ENCODE data around the gene RAP1GAP.

Gene RAP1GAP

DNA sequence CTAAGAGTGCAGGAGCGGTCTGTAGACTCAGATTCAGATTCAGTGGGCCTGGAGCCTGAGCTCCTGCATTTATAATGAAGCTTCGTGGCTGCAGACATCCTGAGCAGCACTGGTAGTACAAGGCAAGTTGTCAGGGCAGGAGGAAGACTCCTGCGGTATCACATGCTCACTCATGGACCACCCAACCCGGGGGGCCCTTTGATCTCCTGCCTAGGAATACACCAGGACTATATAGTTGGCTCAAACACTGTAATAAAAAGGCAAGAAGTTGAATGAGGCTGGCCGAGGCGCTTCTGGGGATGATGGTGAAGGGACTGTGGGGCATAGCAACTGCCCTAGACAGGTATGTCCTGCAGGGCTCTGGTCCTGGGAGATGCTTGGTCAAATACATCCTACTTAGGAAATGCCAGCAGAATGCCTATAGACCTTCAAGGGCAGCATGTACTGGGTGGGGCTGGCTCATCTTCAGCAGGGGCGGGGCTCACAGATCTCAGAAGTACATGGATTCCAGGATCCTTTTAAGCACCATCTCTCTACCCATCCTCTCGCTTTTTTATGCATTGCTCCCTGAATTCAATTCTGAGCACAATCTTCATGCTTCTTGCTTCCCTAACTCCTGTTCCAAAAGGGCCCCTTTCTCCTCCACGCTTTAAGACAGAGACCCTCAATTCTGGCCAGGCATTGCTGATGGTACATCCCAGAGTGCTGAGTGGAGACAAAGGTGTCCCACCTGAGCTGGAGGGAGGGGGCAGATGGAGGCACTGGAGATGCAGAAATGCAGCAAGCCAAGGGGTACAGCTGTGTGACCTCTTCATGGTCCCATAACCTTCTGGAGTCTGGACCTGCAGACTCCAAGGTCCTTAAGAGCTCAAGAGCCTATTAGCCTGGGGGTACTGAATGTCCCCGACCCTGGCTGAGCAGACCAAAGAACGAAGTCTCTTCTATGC lies 2.1 kb upstream of the RAP1GAP start:
- Mint-ChIP-seq H3K36me3 (no peaks in the 10 kb centered on the region), H3K4me1 (peaks cover 17 to 29% of the 10 kb centered on the region in 2 donors), H3K27ac (peak overlapping the region; percentile 14), H3K27me3 (peaks cover 26 to 27% of the 10 kb centered on the region in 2 donors), H3K9me3 (no peaks in the 10 kb centered on the region), H3K4me3 (no peak overlapping the region)
- ATAC-seq (replicated peaks), result no peak
- DNase-seq, result no peak

DNA sequence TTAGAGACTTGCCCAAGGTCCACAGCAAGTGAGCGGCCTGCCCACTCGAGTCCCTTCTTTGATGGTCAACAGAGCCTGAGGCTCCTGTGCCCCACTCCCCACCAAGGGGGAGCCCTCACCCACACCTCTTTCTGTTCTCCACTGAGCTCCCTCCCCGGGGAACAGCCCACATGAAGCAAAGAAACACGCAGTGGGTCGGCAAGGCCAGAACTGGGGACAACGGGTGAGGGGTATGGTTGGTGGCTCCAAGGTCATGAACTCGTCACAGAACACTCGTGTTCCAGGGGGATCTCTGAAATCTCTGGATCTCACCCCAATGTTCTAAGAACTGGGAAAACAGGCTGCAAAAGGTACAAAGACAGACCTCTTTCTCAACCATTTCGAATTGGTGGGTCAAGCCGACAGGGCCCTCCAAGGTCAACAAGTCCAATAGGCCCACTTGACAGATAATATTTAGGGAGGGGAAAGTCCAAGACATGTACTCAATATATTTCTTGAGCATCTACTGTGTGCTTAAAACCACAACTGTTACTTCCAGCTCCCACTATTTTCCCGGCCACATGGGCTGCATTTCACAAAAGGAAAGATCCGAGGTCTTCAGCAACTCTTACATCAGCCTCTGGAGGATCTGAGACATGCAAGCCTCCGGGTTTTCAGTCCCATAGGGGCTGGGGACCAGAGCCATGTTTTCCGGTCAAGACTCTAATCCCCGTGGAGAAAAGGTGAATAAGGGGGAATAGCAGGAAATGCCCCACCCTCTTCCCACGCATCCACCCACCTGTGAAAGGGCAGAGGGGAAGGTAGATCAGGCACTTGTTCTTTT lies 1.1 kb upstream of the RAP1GAP start:
- Mint-ChIP-seq H3K4me1 (peaks cover 17 to 29% of the 10 kb centered on the region in 2 donors), H3K36me3 (no peaks in the 10 kb centered on the region), H3K27ac (no peak overlapping the region), H3K4me3 (peak overlapping the region; percentile 21 to 70), H3K27me3 (peaks cover 35 to 37% of the 10 kb centered on the region in 2 donors), H3K9me3 (no peaks in the 10 kb centered on the region)
- ATAC-seq (replicated peaks) (no peak), DNase-seq (no peak)

GRCh38 chr1:21668951-21669257 lies 253 bp downstream of the RAP1GAP start:
- H3K27me3 Mint-ChIP-seq, result peaks cover 43 to 49% of the 10 kb centered on the region in 2 donors
- H3K4me3 Mint-ChIP-seq, result peak overlapping the region in 1 of 2 donors; percentile 70
- ATAC-seq (replicated peaks) (no peak), DNase-seq (no peak)
- H3K9me3 Mint-ChIP-seq, result no peaks in the 10 kb centered on the region
- no peaks in the 10 kb centered on the region for H3K36me3 Mint-ChIP-seq
- H3K4me1 Mint-ChIP-seq, result peaks cover 21 to 36% of the 10 kb centered on the region in 2 donors
- no peak overlapping the region for H3K27ac Mint-ChIP-seq

- Mint-ChIP-seq H3K4me1 (peaks cover 24 to 38% of the 10 kb centered on the region in 2 donors), H3K27me3 (peaks cover 47 to 54% of the 10 kb centered on the region in 2 donors), H3K36me3 (no peaks in the 10 kb centered on the region), H3K9me3 (no peaks in the 10 kb centered on the region), H3K4me3 (peak overlapping the region in 1 of 2 donors; percentile 56), H3K27ac (no peak overlapping the region)
- no peak for DNase-seq
- ATAC-seq (replicated peaks), result no peak
These were observed 766 bp downstream of the RAP1GAP start for GRCh38 chr1:21668232-21668950.

DNA sequence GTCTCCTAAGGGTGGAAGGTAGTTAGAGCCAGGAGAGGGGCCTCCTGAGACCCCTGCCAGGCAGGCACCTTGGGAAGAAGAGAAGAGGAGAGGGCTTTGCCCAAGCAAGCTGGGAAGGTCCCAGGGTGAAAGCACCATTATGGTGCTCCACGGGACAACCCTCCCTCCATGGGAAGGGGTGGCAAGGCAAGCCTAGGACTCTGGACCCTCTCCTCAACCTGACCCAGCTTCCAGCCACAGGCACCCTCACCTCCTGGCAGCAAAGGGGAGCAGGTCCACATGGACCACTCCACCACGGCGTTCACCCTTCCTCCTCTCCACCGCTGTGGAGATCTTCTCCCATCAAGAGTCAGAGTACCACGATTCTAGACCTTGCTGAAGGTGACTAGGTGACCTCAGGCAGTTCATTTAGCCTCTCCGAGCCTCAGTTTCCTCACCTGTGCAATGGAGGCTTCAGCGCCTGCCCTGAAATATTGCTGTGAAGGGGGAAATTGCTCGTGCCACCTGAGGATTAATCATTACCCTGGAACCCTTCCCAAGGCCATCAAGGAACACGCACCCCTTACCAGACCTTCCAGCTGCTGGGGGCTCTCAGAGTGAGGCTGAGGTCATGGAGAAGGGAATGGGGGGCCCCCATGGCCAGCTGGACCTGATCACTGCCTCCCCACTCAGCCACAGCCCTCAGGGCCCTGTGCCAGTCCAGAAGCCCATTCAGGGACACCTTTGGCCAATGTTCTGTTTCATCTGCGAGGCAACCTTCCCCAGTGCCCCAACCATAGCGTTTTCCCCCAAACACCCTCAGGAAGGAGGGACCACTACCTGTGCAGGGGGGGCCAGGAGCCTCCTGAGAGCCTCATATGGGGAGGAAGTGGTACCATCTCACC lies 1.6 kb downstream of the RAP1GAP start:
- no peak for DNase-seq
- H3K27ac Mint-ChIP-seq, result no peak overlapping the region

GRCh38 chr1:21666576-21667320 lies 2.4 kb downstream of the RAP1GAP start:
- H3K36me3 Mint-ChIP-seq, result no peaks in the 10 kb centered on the region
- DNase-seq, result no peak
- no peak for ATAC-seq (replicated peaks)
- peaks cover 17 to 34% of the 10 kb centered on the region in 2 donors for H3K4me1 Mint-ChIP-seq
- H3K27me3 Mint-ChIP-seq, result peaks cover 50 to 68% of the 10 kb centered on the region in 2 donors
- H3K9me3 Mint-ChIP-seq, result no peaks in the 10 kb centered on the region
- no peak overlapping the region for H3K27ac Mint-ChIP-seq
- H3K4me3 Mint-ChIP-seq, result no peak overlapping the region

More for the DNA sequence above, 1.6 kb downstream of the RAP1GAP start:
- Mint-ChIP-seq H3K4me3 (no peak overlapping the region), H3K4me1 (peaks cover 20 to 34% of the 10 kb centered on the region in 2 donors), H3K36me3 (no peaks in the 10 kb centered on the region), H3K27me3 (peaks cover 47 to 60% of the 10 kb centered on the region in 2 donors), H3K9me3 (no peaks in the 10 kb centered on the region)
- no peak for ATAC-seq (replicated peaks)

DNA sequence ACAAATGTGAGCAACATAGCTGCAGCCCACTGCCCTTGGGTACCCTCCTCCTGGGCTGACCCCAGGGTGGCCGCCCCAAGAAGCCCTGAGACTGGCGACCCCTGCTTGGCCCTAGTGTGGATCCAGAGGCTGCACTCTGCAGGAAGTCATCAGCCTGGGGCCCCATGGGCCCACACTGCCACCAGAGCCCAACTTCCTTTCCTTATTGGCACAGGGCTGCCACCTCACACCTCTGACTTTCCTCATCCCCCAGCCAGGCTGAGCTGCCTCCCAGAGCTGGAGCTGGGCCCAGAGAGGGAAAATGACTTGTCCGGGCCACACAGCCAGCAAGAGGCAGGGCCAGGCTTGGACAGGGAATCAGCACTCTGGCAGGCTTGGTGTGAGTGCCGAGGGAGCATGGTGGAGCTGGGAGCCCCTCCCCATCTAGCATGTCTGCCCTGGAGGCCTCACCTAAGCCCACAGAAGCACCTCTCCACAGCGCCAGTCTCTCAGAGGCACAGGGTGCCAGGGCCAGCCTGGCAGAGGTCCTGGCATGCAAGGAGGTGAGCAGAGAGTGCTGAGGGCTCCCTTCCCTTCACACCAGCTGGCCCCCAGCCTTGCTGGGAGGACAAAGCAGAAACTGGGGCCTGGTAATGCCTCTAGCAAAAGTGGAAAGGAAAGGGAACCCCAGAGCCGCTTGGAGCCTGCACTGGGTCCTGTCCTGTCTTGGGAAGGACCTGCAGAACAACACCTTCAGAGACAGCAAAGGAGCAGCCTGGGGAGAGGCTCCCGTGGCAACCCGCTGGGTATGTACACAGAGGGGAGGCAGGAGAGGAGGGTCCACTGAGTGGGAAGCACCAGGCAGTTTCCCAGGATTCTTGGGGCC lies 3.2 kb downstream of the RAP1GAP start:
- DNase-seq (no peak), ATAC-seq (replicated peaks) (no peak)
- Mint-ChIP-seq H3K4me3 (no peak overlapping the region), H3K4me1 (peaks cover 17 to 34% of the 10 kb centered on the region in 2 donors), H3K27ac (no peak overlapping the region), H3K27me3 (peaks cover 56 to 76% of the 10 kb centered on the region in 2 donors), H3K36me3 (no peaks in the 10 kb centered on the region), H3K9me3 (no peaks in the 10 kb centered on the region)

- H3K36me3 Mint-ChIP-seq, result no peaks in the 10 kb centered on the region
- H3K27me3 Mint-ChIP-seq, result peaks cover 62 to 85% of the 10 kb centered on the region in 2 donors
- H3K4me1 Mint-ChIP-seq, result peaks cover 18 to 32% of the 10 kb centered on the region in 2 donors
- no peak overlapping the region for H3K4me3 Mint-ChIP-seq
- no peak overlapping the region for H3K27ac Mint-ChIP-seq
- ATAC-seq (replicated peaks) (no peak), DNase-seq (no peak)
- H3K9me3 Mint-ChIP-seq, result no peaks in the 10 kb centered on the region
These were observed 4.2 kb downstream of the RAP1GAP start for GRCh38 chr1:21664806-21665588.

- H3K27me3 Mint-ChIP-seq, result peaks cover 68 to 94% of the 10 kb centered on the region in 2 donors
- H3K27ac Mint-ChIP-seq, result no peak overlapping the region
- peak overlapping the region in 1 of 2 donors; percentile 41 for H3K4me3 Mint-ChIP-seq
- DNase-seq, result no peak
- H3K9me3 Mint-ChIP-seq, result no peaks in the 10 kb centered on the region
- ATAC-seq (replicated peaks), result peak in 1 of 2 donors; percentile 18
- no peaks in the 10 kb centered on the region for H3K36me3 Mint-ChIP-seq
- peaks cover 20 to 32% of the 10 kb centered on the region in 2 donors for H3K4me1 Mint-ChIP-seq
These were observed 5.0 kb downstream of the RAP1GAP start for GRCh38 chr1:21663951-21664805.

DNA sequence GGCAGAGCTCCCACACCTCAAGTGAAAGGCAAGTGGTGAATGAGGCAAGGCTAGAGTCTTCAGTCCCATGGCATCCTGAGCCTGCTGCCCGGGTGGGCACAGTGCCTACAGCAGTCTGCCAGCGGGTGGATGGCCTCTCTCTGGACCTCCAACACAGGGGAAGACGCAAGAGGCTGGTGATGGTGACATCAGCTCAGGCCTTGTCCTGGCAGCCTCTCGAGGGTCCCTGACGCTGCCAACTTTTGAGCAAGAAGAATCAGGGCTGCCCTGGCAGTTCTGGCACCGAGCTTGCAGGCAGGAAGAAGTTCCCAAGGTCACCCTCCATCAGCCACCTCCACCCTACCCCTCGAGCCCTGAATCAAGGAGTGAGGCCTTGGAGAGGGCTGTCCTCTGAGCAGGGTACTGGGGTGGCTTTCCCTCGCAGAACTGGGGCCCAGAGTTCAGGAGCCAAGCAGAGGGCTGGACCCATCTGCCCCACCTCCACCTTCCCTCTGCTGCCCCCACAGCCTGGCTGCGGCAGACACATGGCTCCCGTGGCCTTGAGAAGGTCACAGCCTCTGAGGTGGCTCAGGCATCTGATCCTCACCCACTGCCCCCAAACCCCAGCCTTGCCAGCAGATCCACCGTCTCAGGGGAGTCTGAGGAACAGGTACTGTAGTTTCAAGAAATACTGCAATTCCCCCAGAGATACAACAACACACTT lies 5.8 kb downstream of the RAP1GAP start:
- H3K4me1 Mint-ChIP-seq, result peaks cover 18 to 30% of the 10 kb centered on the region in 2 donors
- ATAC-seq (replicated peaks), result no peak
- H3K27me3 Mint-ChIP-seq, result peaks cover 64 to 88% of the 10 kb centered on the region in 2 donors
- no peaks in the 10 kb centered on the region for H3K36me3 Mint-ChIP-seq
- no peak for DNase-seq
- H3K27ac Mint-ChIP-seq, result no peak overlapping the region
- H3K4me3 Mint-ChIP-seq, result peak overlapping the region in 1 of 2 donors; percentile 41
- no peaks in the 10 kb centered on the region for H3K9me3 Mint-ChIP-seq

Data from stimulated activated naive B cell treated with anti-CD40 and anti-IgM and Interleukin-4, amounts not matched to agents 10 μg/mL and 1 μg/mL and 100 μg/mL, for 72 hours (primary cell).